Hepatocyte (in vitro differentiated cells): ENCODE measurements around the gene ZNF593.

ENCODE experiments used
- CTCF ChIP-seq: fragments of 200-600 bp; sonication (generic); IDR thresholded peaks from 2 replicates; pipeline ENCODE4 v1.5.1; 2016; ENCODE audit warnings: antibody characterized with exemption, mild to moderate bottlenecking; ENCODE audit not compliant: poor library complexity
- EZH2 ChIP-seq: fragments of 200-600 bp; sonication (generic); IDR thresholded peaks from 2 replicates; pipeline ENCODE4 v1.6.1; 2016; ENCODE audit warnings: antibody characterized with exemption, mild to moderate bottlenecking, borderline replicate concordance
- EZH2phosphoT487 ChIP-seq: fragments of 200-600 bp; sonication (generic); IDR thresholded peaks from one replicate; pipeline ENCODE4 v1.6.1; 2018; ENCODE audit warnings: antibody characterized with exemption, mild to moderate bottlenecking, low read depth, moderate library complexity; ENCODE audit not compliant: unreplicated experiment, severe bottlenecking

- TF ChIP-seq EZH2 (no peak), CTCF (no peak), EZH2phosphoT487 (no peak)
Observed at GRCh38 chr1:26182383-26182696, 12.6 kb downstream of the ZNF593 start.
